Kidney capillary endothelial cell (primary cell): ENCODE measurements around the gene C2orf76.
A peak's percentile ranks its signal among the peaks of the same experiment; 100 is the strongest.
"Not testable (repeated sequence)": the region's sequence is repeated elsewhere in the genome, so short reads cannot be mapped to it uniquely, and the experiment has no call there.

Experiments used
- DNase-seq: peaks from one replicate; pipeline ENCODE4 v3.0.0-alpha.2; 2018; ENCODE audit warnings: low spot score

C2orf76 gene

DNA sequence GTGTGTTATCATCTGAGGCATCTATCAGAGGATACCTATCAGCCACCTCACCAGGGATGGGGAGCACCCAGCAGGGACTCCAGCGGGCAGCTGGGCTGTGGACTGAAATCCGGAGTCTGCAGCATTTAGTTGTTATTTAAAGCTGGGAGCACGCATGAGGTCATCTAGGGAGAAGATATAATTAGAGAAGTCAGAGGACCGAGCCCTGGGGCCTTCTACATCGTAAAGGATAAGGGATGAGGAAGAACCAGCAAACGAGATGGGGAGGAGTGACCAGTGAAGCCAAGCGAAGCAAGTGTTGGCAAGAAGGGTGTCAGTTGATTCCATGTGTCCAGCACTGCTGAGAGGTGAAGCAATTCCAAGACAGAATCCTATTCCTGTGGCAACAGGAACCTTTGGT lies 72.7 kb downstream of the C2orf76 start:
- no peak for DNase-seq

DNA sequence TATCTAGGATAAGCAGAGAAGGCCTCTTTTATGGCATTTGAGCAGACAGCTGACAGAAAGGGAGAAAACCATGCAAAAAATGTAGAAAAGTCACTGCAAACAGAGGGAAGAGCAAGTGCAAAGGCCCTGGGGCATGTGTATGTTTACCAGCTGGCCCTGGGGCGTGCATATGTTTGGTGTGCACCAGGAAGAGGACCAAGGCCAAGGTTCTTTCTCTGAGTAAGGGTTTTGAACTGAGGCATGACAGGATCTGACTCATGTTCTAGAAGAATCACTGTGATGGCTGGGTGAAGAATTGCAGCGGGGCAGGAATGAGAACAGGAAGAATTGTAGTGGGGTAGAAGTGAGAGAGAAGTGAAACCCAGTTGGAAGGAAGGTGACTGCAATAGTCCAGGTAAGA lies 73.4 kb downstream of the C2orf76 start:
- peak; percentile 9 for DNase-seq

DNA sequence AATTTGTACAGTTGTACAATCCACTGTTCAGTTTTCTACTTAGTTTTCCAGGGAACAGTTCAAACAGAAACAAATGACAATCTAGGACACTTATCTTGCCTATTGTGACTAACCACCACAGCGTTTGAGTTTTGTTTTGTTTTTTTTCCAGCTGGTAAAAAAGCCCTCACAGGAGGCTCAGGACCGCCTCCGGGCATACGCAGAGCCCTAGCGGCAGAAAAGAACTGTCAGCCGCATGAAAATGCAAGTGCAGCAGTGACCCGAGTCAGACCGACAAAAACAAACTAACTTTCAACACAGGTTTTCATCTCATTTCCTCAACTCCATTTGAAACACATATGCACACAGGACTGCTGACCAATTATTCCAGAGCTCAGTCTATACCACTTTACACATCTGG lies 74.4 kb downstream of the C2orf76 start:
- no peak for DNase-seq

DNA sequence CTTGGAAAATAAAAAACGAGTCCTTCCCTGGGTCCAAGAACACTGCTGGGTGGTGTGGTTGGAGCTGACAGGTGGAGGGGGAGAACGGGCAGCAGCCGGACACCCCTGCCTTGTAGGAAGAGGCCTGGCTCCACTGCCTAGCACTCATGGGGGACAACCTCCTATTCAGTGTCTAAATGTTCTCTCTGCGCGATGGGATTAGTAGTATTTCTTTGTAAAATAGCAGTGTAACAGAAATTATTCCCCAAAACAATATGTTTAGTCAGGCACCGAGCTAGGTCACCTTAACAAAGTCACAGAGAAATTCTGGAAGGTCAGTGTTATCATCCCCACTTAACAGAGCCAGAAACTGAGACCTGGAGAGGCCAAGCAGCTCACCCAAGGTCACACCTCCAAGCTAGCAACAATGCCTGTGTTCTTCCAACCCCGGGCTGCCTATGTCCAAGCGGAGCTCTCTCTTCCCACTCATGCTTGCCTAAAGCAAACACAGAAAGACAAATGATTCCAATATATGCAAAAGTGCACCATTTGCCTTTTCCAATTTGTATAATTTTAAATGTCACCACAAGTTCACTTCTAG lies 75.0 kb downstream of the C2orf76 start:
- no peak for DNase-seq

DNA sequence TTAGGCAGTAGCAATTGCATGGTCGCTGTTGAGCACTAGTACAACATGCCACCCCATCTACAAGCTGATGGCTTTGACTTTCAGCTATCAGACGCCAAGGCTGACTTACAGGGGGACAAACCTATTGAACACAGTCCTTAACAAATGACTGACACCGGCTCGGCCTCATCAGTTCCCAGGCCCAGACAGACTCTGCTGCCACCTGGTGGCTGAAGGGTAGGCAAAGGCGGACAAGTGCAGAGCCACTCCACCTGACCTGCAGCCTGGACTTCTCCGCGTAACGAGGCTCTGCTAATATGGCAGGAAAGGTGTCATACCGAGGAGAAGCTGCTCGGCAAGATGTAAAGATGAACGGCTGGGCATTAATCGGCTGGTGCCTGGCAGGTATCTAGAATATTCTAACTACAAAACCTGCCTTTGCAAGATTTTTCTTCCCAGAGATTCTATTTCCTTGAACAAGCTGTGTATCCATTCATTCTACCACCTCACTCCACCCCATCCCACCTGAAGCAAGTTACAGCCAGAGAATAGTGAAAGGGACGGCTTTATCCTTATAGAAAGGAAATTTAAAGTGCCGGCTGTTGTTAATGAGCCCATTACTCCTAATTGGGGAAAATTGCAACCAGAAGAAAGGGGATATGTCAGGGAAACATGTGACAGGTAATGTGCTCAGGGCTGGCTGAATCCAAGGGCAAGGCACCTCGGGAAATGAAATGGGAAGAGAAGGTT lies 75.6 kb downstream of the C2orf76 start:
- peak; percentile 37 for DNase-seq

DNA sequence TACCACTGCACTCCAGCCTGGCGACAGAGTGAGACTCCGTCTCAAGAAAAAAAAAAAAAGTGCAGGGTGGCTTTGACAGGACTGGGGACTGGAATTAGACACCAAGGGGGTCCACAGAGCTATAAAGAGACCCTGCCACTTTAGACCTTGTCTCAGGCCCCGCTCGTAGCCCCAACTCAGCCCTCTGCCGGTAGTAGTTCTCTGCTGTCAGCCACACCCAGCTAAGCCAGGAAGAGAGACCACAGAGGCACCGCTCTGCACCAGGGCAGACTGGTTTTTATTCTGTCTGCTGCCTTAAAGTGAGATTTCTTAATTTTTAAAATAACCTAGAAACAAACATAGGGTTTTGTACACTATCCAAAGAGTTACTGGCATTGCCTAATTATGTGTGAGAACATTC lies 77.0 kb downstream of the C2orf76 start:
- DNase-seq: no peak

DNA sequence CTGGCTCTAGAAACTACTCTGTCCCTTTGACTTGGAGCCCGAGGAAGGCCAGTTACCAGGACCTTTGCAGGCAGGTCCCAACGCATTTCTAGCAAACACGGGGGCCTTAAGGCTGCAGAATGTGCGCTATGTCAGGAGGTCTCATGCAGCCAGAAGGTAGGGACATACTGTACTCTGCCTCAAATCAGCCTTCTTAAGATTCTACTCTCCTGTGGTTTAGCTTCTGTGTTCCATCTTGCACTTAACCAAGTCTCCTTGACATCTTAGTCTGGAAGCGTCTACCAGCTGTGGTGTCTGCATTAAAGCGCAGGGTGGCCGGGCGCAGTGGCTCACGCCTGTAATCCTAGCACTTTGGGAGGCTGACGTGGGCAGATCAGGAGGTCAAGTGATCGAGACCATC lies 77.5 kb downstream of the C2orf76 start:
- no peak for DNase-seq

DNA sequence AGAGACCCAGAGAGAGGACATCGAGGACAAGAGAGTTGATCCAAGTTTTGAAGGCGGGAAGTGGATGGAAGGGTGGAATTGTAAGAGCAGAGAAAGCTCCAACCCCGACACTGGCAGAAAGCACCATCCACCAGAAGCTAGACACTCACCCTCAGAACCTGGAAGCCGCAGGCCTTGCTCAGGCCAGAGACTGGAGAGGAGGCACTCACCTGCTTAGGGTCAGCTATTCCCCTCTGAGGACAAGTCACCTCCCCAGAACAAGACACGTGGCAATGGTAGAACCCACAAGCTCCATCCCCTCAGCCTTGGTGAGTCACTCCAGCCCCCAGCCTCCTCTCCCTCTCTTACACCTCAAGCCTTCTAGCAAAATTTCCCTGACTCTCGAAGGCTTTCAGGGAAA lies 78.1 kb downstream of the C2orf76 start:
- no peak for DNase-seq

DNA sequence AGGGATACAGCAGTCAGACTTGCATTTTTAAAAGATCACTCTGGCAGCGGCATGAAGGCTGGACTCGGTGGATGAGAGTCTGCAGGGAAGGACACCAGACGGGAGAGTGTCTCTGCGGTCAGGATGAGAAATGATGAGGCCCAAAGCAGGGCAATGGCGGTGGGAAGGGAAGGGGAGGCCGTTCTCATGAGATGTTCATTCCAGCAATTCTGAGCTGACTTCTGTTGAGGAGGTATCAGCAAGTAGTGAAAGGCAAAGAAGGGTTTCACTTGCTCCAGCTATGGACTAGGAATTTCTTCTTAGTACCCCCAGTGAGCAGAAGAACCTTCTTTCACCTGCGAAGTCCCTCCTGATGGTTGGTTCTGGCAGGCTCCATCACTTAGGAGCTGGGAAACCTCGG lies 80.0 kb downstream of the C2orf76 start:
- no peak for DNase-seq

DNA sequence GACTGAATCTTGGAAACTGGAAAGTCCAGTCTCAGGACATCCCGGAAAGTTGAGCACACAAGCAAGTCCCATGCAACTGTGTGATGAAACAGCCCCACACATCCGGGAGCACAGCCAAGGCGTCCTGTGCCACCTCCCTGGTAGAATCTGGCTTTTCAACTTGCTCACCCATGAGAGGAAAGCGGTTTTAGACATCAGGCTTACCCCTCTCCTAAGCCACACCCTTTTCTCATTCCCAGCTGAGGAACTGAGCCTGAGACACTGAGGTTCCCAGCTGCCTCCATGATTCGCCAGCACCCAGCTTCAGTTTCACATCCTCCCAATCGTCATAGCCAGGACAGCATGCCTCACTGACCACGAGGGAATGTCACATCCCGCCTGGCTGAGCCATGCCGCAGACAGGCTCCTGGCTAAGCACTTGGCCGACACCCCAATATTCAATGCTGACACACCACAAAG lies 82.7 kb downstream of the C2orf76 start:
- no peak for DNase-seq

DNA sequence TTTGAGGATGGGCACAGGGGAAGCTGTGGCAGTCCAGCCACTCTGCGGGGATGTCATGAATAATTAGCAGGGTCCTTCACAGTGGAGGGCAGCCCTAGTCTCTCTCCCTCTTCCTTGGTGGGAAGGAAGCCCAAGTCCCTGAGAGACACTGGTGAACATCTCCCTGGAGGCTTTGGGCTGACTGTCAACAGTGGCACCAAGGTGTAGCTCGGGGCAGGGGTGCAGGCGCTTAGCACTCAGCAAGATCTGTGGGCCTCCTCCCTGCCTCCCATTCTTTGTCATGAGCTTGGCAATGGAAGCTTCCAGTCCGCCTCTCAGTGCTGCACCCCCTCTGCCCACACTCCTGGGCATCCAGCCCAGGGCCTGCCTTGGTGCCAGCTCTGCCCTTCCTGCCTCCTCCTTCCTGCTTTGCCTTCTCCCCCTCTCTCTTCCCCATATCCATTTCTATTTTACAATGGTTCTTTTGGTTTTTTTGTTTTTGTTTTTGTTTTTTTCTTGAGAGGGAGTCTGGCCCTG lies 83.6 kb downstream of the C2orf76 start:
- DNase-seq: no peak

DNA sequence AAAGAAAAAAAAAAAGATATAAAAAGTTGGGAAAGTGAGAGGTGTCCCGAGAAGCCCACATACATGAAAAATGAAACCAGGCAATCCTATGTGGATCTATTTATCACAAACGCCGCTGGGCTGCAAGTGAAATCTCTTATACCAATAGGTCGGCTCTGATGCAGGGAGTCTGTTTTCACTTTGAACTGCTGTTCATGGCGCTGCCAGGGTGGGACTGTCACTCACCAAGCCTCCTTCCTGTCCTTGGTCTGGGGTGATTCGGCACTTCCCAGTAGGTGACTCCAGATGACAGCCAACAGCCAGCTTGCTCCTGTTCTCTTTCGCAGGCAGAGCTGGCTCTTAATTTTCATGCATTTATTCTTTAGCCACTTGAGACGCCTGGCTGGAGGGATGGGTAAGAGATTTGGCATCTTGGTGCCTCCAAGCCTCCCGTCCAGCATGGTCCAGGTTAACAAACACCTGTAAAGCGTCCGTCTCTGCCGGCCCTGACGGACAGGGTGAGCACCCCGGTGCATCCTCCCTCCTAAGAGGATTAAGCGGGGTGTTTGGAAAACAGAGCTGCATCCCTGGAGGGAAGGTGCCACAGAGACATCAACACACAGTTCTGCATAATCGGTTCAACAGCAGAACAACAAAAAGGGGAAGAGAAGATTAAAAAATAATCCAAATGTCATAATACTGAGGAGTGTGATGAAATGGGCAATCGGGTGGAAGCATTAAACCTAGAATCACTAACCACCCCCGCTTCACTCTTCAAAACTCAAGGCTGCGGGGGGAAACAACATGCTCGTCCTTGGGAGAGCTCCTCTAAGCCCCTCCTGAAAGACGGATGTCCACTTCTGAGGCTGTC lies 84.3 kb downstream of the C2orf76 start:
- DNase-seq: no peak

DNA sequence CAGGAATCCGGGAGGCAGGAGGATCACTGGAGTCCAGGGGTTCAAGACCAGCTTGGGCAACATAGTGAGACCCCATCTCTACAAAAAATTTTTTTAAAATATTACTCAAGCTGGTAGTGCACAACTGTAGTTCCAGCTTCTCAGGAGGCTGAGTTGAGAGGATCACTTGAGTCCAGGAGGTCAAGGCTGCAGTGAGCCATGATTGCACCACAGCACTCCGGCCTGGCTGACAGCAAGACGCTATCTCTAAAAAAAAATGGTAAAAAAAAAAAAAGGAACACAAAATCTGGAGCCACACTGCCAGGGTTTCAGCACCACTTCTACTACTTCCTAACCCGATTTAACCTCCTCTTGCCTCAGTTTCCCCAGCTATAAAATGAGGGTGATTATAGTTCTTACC lies 86.0 kb downstream of the C2orf76 start:
- DNase-seq: no peak

DNA sequence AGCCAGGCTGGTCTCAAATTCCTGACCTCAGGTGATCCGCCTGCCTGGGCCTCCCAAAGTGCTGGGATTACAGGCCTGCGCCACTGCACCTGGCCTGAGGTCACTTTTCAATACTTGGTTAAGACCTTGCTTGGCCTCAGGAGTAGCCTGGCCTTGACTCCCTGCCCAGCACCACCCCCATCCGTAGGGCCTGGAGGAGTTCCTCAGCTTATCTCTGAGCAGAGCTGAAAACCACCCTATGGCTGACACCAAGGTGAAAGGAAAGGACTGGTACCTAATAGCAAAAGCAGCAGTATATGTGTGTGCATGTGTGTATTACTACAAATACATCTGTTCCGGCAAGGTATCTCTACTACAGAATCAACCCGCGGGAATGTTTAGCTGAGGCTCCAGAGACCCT lies 87.0 kb downstream of the C2orf76 start:
- no peak for DNase-seq

DNA sequence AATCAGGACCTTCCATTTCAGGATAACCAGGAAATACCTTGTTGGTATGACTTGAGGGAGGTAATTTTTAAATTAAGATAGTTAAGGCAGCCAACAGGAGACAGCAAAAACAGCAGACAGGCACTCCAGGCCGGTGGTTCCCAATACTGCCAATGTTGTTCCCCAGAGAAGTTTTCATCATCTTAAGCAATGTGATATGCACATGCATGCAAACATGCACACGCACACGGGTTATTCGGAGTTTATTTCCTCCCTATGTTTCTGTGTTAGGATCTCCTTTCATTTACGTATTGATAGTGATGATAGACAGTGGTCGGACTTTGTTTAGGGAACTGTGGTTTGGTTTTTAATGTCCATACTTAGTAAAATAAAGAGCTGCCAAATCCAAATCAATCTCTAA lies 87.7 kb downstream of the C2orf76 start:
- no peak for DNase-seq

DNA sequence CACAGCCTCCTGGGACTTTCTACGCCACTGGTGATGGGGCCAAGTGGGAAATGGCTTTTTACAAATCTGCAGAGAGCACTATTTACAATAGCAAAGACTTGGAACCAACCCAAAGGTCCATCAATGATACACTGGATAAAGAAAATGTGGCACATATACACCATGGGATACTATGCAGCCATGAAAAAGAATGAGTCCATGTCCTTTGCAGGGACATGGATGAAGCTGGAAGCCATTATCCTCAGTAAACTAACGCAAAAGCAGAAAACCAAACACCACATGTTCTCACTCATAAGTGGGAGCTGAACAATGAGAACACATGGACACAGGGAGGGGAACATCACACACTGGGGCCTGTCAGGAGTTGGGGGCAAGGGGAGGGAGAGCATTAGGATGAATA lies 88.2 kb downstream of the C2orf76 start:
- not testable (repeated sequence) for DNase-seq

DNA sequence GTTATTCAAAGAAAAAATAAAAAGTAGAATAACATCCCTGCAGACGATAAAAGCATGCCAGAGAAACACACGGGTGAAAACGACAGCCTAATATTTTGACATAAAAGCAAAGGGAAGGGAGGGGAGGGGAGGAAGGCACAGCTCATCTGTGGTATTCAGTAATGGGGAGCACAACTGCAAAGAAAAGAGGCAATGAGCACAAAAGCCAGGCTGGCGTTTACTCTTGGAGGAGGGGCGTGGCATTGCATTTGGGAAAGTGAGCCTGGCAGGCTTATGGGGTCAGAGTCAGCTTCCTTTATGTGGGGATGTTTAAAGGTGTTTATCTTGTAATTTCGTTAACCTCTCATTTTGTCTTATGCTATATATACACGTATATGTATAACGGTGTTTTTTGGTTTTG lies 89.8 kb downstream of the C2orf76 start:
- no peak for DNase-seq

DNA sequence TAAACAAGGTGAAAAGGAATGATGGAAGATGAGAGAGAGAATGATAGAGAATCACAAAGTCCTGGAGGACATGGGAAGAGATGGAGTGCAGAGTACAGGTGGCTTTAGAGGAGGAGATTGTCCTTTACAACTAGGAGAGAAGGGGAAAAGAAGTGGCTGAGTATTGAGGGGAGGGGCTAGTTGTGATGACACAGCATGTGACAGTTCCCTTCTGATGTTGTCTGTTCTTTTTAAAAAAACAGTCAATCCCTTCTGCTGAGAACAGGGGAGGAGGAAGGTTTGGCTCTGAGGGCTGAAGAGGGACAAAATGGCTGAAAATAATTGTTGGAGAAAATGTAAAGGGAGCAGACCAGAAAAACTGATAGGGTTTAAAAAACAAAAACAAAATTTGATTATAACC lies 99.0 kb downstream of the C2orf76 start:
- no peak for DNase-seq

DNA sequence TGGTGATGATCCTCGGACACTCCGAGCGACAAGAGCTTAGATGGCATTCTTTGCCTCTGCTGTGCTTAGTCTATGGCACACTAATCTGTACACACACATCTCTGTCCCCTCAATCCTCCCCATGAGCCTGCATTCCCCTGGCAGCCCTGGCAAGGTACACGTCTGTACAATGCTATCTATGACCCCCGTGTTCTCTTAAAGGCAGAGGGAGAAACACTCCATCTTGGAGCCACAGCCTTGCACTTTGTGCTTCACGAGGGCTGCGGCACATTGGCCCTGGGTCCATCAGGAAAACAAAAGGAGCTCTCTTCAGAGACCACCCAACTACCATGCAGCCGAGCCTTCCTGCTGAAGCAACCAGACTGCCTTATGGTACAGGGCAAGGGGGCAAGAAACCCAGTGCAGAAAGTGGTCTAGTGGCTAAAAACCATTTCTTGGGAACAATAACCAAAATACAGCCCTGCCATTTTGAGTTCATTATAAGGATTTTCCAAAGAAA lies 100.5 kb downstream of the C2orf76 start:
- DNase-seq: no peak

DNA sequence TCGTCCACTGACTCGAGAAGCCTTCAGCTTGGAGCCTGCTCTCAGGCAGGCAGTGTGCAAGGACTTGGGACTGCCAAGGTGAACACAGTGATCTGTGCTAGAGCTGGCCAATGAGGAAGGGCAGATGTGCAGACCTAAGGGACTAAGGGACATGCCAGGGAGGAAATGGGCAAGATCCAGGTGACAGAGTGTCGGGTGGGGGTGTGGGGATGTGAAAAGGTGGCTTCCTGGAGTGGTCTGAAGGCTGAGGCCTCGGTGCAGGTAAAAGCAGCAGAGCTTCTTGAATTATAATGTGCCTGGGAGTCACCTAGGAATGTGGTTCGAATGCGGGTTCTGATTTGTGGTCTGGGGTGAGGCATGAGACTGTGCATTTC lies 101.0 kb downstream of the C2orf76 start:
- no peak for DNase-seq

DNA sequence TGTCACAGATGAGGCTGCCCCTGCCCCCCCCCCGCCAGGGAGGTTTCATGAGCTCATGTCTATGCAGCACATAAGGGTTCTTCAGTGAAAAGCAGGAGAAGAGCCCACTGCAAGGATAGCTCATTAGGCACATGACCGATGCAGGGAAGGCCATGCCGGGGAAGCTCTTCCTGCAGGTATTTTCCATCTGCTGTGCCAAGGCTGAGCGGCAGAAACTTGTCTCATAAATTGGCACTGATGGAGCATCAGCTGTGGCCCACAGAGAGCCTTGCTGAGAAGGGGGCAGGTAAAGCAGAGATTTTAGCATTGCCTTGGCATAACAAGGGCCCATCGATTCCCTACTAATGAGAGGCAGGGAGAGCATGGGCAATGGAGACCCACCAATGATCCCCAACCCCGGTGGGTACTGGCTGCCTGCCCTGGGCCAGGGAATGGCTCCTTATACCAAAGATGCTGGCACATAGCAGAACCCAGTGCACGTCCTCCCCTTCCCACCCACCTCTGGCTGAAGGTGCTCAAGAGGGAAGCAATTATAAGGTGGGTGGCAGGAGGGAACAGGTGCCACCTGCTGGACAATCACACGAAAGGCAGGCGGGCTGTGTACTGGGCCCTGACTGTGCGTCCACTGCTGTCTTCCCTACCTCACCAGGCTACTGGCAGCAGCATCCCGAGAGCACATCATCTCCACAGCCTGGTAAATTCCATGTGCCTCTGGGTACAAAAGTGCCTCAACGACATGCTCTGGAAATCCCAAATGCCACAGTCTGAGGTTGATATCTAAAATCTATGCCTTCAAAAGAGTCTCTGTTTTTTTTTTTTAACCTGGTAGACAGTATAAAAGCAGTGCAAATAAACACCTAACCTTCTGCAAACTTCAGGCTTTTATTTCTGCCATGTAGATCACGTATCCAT lies 101.6 kb downstream of the C2orf76 start:
- DNase-seq: peak; percentile 61

DNA sequence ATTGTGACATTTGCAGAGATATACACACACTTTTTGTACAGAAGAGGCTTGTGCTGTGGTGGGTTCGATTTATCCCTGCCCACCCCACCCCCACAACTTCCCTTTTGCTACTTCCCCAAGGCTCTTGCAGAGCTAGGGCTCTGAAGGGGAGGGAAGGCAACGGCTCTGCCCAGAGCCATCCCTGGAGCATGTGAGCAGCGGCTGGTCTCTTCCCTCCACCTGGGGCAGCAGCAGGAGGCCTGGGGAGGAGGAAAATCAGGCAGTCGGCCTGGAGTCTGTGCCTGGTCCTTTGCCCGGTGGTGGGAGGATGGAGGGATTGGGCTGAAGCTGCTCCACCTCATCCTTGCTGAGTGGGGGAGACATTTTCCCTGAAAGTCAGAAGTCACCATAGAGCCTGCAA lies 103.0 kb downstream of the C2orf76 start:
- no peak for DNase-seq
